ENCODE data around the gene TAAR8.

GRCh38 chr6:132592855-132593254 is 40.4 kb downstream of the TAAR8 start:
- TF ChIP-seq, protein P1, sequence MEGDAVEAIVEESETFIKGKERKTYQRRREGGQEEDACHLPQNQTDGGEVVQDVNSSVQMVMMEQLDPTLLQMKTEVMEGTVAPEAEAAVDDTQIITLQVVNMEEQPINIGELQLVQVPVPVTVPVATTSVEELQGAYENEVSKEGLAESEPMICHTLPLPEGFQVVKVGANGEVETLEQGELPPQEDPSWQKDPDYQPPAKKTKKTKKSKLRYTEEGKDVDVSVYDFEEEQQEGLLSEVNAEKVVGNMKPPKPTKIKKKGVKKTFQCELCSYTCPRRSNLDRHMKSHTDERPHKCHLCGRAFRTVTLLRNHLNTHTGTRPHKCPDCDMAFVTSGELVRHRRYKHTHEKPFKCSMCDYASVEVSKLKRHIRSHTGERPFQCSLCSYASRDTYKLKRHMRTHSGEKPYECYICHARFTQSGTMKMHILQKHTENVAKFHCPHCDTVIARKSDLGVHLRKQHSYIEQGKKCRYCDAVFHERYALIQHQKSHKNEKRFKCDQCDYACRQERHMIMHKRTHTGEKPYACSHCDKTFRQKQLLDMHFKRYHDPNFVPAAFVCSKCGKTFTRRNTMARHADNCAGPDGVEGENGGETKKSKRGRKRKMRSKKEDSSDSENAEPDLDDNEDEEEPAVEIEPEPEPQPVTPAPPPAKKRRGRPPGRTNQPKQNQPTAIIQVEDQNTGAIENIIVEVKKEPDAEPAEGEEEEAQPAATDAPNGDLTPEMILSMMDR (optimal IDR thresholded peaks at IDR 0.05 in 1 of 3, IDR thresholded peaks at IDR 0.05 in 1 of 3, conservative IDR thresholded peaks at IDR 0.05 in 1 of 3; ENCODE audit: extremely low read depth in 1 of 3, insufficient read depth in 2 of 3, low read length in 3 of 3), result no peak
- no peak for TF ChIP-seq EZH2 (IDR thresholded peaks at IDR 0.05; ENCODE audit: low read length)

All from keratinocyte (primary cell).